Measurements from ENCODE around the gene TAF4B.

The TAF4B gene

DNA sequence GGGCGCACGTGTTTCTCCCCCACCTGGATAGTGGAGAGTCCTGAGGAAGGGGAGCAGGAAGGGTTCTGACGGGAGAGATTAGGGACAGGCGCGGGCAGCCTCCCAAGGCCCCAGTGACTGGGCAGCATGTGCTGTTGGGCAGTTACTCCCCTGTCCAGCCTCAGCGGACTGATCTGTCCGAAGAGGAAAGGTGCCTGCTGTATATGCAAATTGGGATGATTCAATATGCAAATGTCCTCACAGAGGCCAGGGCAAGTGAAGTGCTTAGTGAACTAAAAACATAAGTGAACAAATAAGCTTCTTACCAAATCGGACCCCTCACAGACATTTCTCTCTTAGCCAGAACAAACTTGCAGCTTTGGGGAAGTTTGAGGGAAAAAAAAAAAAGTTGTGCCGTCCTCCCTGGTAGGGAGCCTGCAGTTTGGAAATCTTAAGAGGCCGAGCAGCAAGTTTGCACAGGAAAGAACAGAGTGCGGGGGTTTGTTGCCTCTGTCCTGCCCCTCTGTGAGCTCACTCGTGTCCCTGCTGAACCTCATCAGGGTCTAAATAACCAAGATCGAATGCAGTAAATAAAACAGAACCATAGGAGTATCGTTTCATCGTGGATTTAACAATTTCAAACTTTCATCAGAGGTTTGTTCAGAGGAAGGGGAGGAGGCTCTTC, 180.7 kb downstream of the TAF4B start:
- TF ChIP-seq, protein P1, sequence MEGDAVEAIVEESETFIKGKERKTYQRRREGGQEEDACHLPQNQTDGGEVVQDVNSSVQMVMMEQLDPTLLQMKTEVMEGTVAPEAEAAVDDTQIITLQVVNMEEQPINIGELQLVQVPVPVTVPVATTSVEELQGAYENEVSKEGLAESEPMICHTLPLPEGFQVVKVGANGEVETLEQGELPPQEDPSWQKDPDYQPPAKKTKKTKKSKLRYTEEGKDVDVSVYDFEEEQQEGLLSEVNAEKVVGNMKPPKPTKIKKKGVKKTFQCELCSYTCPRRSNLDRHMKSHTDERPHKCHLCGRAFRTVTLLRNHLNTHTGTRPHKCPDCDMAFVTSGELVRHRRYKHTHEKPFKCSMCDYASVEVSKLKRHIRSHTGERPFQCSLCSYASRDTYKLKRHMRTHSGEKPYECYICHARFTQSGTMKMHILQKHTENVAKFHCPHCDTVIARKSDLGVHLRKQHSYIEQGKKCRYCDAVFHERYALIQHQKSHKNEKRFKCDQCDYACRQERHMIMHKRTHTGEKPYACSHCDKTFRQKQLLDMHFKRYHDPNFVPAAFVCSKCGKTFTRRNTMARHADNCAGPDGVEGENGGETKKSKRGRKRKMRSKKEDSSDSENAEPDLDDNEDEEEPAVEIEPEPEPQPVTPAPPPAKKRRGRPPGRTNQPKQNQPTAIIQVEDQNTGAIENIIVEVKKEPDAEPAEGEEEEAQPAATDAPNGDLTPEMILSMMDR (IDR thresholded peaks at IDR 0.05; ENCODE audit: insufficient read depth, missing control alignments): no peak
- no peak for DNase-seq (ENCODE audit: insufficient read length, low spot score)
- FAIRE-seq: no peak

DNA sequence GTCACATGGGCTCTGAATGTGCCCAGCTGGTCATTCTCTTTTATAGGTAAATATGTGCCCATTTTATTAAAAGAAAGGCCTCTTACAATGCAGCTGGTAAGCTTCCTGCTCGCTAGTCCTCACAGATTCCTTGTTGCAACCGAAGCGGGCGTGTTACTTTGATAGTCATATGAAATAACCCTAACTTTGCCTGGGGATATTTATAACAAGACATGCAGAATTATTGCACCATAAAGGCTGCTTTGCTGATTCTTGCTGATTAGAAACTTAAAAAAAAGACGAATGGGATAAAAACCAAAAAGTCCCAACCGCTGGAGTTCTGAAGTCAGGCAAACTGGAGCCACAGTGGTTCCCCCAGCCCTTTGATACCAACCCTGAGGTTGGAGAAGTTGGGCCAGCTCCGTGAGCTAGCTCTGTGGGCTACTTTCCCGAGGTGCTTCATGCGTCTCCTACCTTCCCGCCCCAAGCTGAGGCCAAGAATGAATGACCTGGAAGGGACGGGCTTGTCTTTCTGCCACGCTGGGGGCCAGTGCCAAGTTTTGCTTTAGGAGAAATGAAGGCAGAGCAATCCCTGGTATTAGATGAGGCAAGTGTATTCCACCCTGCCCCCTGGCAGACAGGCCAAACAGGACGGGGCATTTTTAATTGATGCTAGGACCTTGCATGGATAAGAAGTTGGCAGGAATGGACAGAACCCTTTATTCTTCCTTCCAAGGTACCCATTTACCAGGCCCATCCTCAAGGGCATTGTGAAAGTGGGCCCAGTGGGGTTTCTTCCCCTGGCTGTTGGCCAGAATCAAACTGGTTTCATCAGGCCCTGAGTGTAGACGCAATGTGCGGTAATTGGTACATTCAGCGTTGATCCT, 181.7 kb downstream of the TAF4B start:
- FAIRE-seq (no peak), DNase-seq (ENCODE audit: insufficient read length, low spot score) (no peak)
- TF ChIP-seq, protein P1 (IDR thresholded peaks at IDR 0.05; ENCODE audit: insufficient read depth, missing control alignments): no peak

DNA sequence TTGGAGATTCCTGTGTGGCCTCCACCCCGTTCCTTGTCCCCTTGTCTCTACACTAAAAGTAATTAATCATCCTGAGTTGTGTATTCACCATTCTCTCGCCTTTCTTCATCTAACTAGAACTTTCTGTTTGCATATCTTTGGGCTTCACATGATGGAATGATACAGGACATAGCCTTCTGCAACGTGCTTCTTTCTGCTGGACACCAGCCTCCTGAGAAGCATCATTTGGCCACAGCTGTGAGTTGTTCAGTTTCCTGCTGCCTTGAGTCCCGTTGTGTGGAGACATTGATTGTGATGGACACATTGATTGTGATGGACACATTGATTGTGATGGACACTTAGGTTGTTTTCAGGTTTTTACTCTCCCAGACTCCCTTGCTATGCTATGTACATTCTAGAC, 182.8 kb downstream of the TAF4B start:
- TF ChIP-seq, protein P1 (IDR thresholded peaks at IDR 0.05; ENCODE audit: insufficient read depth, missing control alignments): no peak
- DNase-seq (ENCODE audit: insufficient read length, low spot score) (no peak), FAIRE-seq (no peak)

DNA sequence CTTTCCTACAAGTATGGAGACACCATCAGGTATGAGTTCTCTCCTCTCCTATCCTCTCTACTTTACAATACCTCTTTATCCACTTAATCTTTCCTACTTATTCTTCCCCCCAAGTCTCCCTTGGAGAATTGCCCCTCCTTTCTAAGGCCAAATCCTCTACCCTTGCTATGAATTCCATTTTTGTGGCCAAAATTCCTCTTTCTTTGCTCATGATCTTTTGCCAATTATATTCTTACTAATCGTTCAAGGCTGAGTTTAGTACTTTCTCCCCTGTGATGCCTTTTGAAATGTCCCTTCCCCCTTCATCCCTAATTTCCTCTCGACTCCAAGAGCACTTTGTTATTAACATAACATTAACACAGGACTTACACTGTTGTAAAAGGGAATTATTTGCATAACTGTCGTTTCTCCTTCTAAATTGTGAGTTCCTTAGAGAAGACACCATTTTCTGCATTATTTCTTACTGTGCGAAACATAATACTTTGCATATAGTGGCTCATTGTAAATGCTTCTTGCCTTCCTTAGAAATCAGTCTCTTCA, 188.7 kb downstream of the TAF4B start:
- TF ChIP-seq, protein P1 (IDR thresholded peaks at IDR 0.05; ENCODE audit: insufficient read depth, missing control alignments): no peak
- DNase-seq (ENCODE audit: insufficient read length, low spot score): no peak
- no peak for FAIRE-seq

DNA sequence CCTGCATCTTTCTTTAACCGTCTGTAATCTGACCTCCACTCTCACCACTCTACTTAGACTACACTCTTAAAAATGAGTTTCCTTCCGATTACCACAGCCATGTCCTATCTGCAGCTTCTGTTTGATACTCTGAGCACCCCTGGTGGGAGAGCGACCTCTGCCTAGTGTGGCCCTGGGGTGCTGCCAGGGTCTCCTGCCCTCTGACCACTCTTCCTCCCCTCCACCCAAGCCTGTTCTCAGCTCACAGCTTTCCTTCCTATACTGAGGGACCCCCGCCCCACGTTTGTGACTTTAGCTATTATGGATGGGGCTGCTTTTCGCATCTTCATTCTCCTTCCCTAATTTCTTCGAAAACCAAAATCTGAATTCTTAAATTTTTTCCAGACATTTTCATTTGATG, 189.4 kb downstream of the TAF4B start:
- FAIRE-seq (no peak), DNase-seq (ENCODE audit: insufficient read length, low spot score) (no peak)
- TF ChIP-seq, protein P1 (IDR thresholded peaks at IDR 0.05; ENCODE audit: insufficient read depth, missing control alignments): no peak

DNA sequence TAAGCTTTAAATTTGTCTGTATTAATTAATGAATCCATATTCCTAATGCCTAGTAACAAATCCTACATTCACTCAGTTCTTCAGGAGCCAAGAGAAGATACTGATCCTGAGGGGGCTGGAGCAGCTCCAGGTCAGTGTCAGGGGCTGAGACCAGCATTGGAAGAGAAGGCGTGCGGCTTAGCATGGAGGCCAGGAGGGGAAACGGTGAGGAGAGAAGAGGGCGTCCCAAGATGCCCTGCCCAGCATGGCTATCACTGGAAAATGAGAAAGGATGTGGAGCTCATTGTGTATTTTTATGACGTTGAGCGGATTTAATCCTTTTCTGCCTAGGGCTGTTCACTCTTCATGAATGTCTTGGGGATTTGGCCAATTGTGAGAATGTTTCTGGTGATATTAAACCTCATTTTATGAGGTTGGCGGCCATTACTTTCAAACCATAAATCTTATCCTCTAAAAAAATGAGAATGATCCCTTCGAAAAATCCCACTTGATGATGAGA, 190.5 kb downstream of the TAF4B start:
- TF ChIP-seq, protein P1 (IDR thresholded peaks at IDR 0.05; ENCODE audit: insufficient read depth, missing control alignments): no peak
- no peak for FAIRE-seq
- DNase-seq (ENCODE audit: insufficient read length, low spot score): no peak

Data from D721Med (cell line).